22Rv1 (cell line): Measurements from ENCODE around the gene SLIT3.

Source experiments
- H3K27ac ChIP-seq: fragments of 450-650 bp; 2 replicates; pipeline ENCODE4 v1.5.1; 2017
- CTCF ChIP-seq: fragments of 450-650 bp; IDR thresholded peaks from 2 replicates; pipeline ENCODE4 v1.5.1; 2017; ENCODE audit warnings: mild to moderate bottlenecking
- ZFX ChIP-seq: fragments of 450-650 bp; IDR thresholded peaks from 2 replicates; pipeline ENCODE4 v1.6.1; 2017; ENCODE audit warnings: antibody characterized with exemption, borderline replicate concordance

SLIT3 gene

GRCh38 chr5:168917947-168918600 lies 382.9 kb downstream of the SLIT3 start:
- no peak overlapping the region for H3K27ac ChIP-seq
- TF ChIP-seq CTCF (no peak), ZFX (no peak)

- H3K27ac ChIP-seq, result no peak overlapping the region
- no peak for TF ChIP-seq CTCF
- TF ChIP-seq ZFX, result no peak
Measured at GRCh38 chr5:168916852-168917251, 384.1 kb downstream of the SLIT3 start.

GRCh38 chr5:168916266-168916665 lies 384.7 kb downstream of the SLIT3 start:
- no peak for TF ChIP-seq ZFX
- no peak for TF ChIP-seq CTCF
- H3K27ac ChIP-seq, result no peak overlapping the region

GRCh38 chr5:168914491-168914890 lies 386.4 kb downstream of the SLIT3 start:
- no peak for TF ChIP-seq ZFX
- TF ChIP-seq CTCF, result no peak
- no peak overlapping the region for H3K27ac ChIP-seq

GRCh38 chr5:168910874-168911273 lies 390.1 kb downstream of the SLIT3 start:
- H3K27ac ChIP-seq, result no peak overlapping the region
- TF ChIP-seq CTCF (no peak), ZFX (no peak)

- no peak for TF ChIP-seq CTCF
- TF ChIP-seq ZFX, result no peak
- no peak overlapping the region for H3K27ac ChIP-seq
Measured at GRCh38 chr5:168908207-168908606, 392.7 kb downstream of the SLIT3 start.

GRCh38 chr5:168903061-168903460 lies 397.9 kb downstream of the SLIT3 start:
- H3K27ac ChIP-seq, result no peak overlapping the region
- TF ChIP-seq CTCF (no peak), ZFX (no peak)
